Stimulated activated naive CD8-positive, alpha-beta T cell treated with anti-CD3 and anti-CD28 coated beads, Interleukin-15, Interleukin-2, amounts not matched to agents 100 ng/mL and 50 ng/mL, for 24 hours (primary cell): ENCODE results near the gene MRPS18A.

Source experiments
- H3K27ac Mint-ChIP-seq: one replicate; pipeline ENCODE4 v1.8.0; 2021; ENCODE audit warnings: mild to moderate bottlenecking, mixed read lengths
- H3K27me3 Mint-ChIP-seq: one replicate; pipeline ENCODE4 v1.8.0; 2021; ENCODE audit warnings: mixed read lengths
- H3K36me3 Mint-ChIP-seq: one replicate; pipeline ENCODE4 v1.8.0; 2021; ENCODE audit warnings: low read depth, mixed read lengths
- H3K4me1 Mint-ChIP-seq: one replicate; pipeline ENCODE4 v1.8.0; 2021; ENCODE audit warnings: low read depth, mixed read lengths
- H3K4me3 Mint-ChIP-seq: one replicate; pipeline ENCODE4 v1.8.0; 2021; ENCODE audit warnings: mild to moderate bottlenecking, mixed read lengths
- H3K9me3 Mint-ChIP-seq: one replicate; pipeline ENCODE4 v1.8.0; 2021; ENCODE audit warnings: mixed read lengths

The MRPS18A gene

DNA sequence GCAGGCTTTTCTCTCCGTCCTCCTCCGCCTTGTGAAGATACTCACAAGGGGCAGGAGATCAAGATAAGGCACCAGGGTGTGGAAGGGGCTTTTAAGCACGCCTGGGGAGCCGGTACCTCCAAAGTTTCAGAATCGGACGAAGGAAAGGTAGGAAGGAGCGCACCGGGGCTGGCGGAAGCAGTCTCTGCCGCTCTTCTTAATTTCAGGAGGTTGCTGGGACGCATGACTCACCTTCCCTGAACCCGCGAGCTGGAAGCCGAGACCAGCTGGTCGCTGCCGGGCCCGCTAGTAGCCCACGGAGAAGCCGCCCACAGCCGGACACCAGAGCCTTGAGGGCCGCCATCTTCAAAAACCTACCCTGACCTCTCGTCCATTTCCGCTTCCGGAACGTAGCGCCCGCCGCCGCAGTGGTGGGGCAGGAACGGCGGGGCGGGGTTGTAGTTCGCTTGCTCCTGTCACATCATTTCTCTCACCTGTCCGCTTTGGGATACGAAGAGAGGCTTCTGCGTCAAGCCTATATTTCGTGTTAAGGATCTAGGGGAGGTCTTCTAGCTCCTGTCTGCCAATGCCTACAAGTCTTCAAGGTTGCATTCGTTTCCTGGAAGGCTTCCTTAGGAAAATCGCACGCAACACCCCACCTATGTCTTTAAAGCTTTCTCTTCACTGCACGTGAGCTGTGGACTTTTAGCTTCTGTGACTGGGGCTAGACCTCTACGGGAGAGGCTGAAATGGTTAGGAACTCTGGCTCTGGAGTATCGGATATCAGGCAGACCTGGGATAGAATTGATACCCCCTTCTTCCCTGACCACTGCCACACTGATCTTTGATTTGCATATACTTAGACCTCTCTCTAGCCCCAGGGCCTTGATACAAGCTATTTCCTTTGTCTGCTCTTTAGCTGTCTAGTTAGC lies at the start of gene MRPS18A:
Gene MRPS18A, minus strand, starts transcription at position 355 of the 911 bp plus-strand sequence. Its CDS starts 12 bp downstream, at position 343.
- peaks cover 48% of the 10 kb centered on the region for H3K4me1 Mint-ChIP-seq
- peak within 1 kb of the TSS; percentile 90 for H3K27ac Mint-ChIP-seq
- H3K4me3 Mint-ChIP-seq, result peak within 1 kb of the TSS; percentile 94
- H3K9me3 Mint-ChIP-seq, result no peaks in the 10 kb centered on the region
- peaks cover 15% of the 10 kb centered on the region for H3K36me3 Mint-ChIP-seq
- H3K27me3 Mint-ChIP-seq, result peaks cover 4% of the 10 kb centered on the region

DNA sequence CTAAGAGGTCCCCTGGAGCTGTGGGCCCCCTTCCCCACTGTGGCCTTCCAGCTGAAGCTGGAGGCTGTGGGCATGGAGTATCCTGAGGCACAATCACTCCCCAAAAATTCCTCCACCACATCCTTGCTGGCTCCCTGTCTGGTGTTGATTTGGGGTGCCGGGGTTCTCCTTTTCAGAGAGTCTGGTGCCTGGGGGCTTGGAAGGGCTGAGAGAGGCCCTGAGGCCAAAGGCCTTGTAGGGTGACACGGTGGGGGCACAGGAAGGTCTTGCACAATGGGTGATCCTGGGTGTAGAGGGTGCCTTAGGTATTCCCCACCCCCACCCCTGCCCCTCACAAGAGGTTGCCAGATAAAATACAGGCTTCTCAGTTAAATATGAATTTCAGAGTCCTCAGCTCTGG lies 49.3 kb upstream of the MRPS18A start:
- no peak overlapping the region for H3K27ac Mint-ChIP-seq

GRCh38 chr6:43736211-43736786 lies 48.7 kb upstream of the MRPS18A start:
- peaks cover 4% of the 10 kb centered on the region for H3K36me3 Mint-ChIP-seq
- peaks cover 3% of the 10 kb centered on the region for H3K9me3 Mint-ChIP-seq
- H3K4me1 Mint-ChIP-seq, result peaks cover 40% of the 10 kb centered on the region
- H3K27me3 Mint-ChIP-seq, result no peaks in the 10 kb centered on the region
- H3K27ac Mint-ChIP-seq, result peak overlapping the region; percentile 22
- no peak overlapping the region for H3K4me3 Mint-ChIP-seq

More for the DNA sequence above, 49.3 kb upstream of the MRPS18A start:
- Mint-ChIP-seq H3K4me1 (peaks cover 40% of the 10 kb centered on the region), H3K9me3 (peaks cover 3% of the 10 kb centered on the region), H3K4me3 (no peak overlapping the region), H3K36me3 (peaks cover 4% of the 10 kb centered on the region), H3K27me3 (no peaks in the 10 kb centered on the region)

- no peak overlapping the region for H3K27ac Mint-ChIP-seq
- peaks cover 4% of the 10 kb centered on the region for H3K36me3 Mint-ChIP-seq
Measured at GRCh38 chr6:43735642-43736199, 48.1 kb upstream of the MRPS18A start.

DNA sequence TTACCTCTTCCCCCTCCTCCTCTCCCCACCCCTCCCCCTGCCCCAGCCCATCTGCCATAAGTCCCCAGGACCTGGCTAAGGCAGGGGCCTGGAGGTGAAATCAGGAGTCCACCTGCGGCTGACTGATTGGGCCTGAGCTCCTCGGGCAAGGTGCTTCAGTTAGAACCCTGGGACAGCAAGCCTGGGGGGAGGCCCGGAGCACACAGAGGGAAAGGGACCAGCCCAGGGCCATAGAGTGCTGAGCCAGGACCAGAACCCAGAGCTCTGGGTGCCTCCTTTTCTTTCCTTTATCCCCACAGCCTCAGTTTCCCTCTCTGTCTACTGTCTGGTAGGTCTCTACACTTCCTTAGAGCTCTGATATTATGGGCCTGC lies 46.7 kb upstream of the MRPS18A start:
- Mint-ChIP-seq H3K27me3 (no peaks in the 10 kb centered on the region), H3K27ac (peak overlapping the region; percentile 88), H3K9me3 (peaks cover 11% of the 10 kb centered on the region), H3K4me1 (peaks cover 40% of the 10 kb centered on the region), H3K36me3 (peaks cover 4% of the 10 kb centered on the region), H3K4me3 (no peak overlapping the region)

More at GRCh38 chr6:43735642-43736199, 48.1 kb upstream of the MRPS18A start:
- H3K9me3 Mint-ChIP-seq, result peaks cover 7% of the 10 kb centered on the region
- peaks cover 40% of the 10 kb centered on the region for H3K4me1 Mint-ChIP-seq
- no peak overlapping the region for H3K4me3 Mint-ChIP-seq
- H3K27me3 Mint-ChIP-seq, result no peaks in the 10 kb centered on the region

DNA sequence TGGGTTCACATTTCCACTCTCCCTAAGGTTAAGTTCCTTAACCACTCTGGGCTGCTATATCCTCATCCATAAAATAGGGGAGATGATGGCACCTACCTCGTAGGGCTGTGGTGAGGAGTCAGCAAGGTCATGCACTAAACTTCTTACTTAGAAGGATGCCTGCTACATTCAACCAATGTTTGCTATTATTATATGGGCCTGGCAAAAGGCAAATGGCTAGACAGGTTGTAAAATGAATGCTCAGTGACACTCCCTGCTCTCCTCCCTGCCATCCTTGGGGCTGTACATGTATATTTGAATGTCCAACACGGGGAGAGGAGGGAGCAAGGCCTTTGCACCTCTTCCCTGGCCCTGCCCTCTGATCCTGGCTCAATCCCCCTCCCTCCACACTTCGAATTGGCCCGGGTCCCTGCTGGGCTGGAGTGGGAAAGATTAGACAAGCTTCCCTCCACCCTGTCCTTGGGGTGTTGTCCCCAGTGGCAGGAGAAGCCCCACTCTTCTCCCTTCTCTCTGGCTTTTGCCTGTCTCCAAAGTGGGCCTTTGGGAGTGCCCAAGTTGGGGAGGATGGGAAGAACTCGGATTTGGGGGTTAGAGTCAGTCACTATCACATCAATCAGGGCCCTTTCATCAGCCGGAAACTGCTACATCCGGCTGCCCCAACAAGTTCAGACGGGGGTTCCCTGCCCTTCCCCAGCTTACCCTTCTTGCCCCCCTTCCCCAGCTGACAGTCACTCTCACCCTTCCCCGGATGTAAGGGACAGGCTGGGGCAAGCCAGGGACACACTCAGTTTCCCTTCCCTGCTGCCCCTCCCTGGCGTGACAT lies 46.1 kb upstream of the MRPS18A start:
- H3K36me3 Mint-ChIP-seq, result peaks cover 4% of the 10 kb centered on the region
- no peaks in the 10 kb centered on the region for H3K27me3 Mint-ChIP-seq
- H3K27ac Mint-ChIP-seq, result peak overlapping the region; percentile 88
- peak overlapping the region; percentile 23 for H3K4me3 Mint-ChIP-seq
- peaks cover 40% of the 10 kb centered on the region for H3K4me1 Mint-ChIP-seq
- peaks cover 16% of the 10 kb centered on the region for H3K9me3 Mint-ChIP-seq

DNA sequence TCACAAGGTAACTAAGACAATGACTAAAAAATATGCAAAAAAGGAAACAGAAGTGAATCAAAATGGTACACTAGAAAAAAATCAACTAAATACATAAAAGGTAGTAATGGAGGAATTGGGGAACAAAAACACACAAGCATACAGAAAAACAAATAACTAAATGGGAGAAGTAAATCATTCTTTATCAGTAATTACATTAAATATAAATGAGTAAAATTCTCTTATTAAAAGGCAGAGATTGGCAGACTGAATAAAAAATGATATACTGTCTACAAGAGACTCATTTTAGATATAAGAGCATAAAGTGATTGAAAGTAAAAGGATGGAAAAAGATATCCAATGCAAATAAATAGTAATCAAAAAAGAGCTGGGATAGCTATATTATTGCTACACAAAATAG lies 43.0 kb upstream of the MRPS18A start:
- Mint-ChIP-seq H3K27ac (no peak overlapping the region), H3K4me3 (no peak overlapping the region), H3K36me3 (peaks cover 4% of the 10 kb centered on the region), H3K27me3 (no peaks in the 10 kb centered on the region), H3K4me1 (peaks cover 49% of the 10 kb centered on the region), H3K9me3 (peaks cover 16% of the 10 kb centered on the region)

DNA sequence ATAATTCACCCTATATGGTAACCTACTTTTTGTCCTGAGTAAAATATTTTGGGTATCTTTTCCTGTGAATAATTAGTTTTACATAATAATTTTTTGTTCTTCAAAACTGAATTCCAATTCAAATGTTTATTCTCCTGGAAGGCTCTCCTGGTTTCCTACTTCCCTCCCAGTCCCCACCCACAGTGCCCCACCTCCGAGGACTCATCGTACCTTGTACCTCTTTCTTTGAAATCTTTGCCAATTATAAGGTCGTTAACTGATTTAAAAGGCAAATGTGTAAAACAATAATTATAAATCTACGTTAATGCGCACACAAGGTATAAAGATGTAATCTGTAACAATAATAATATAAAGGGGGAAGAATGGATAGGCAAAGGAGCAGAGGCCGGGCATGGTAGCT lies 41.9 kb upstream of the MRPS18A start:
- peaks cover 4% of the 10 kb centered on the region for H3K36me3 Mint-ChIP-seq
- no peak overlapping the region for H3K4me3 Mint-ChIP-seq
- H3K27me3 Mint-ChIP-seq, result no peaks in the 10 kb centered on the region
- H3K27ac Mint-ChIP-seq, result no peak overlapping the region
- H3K4me1 Mint-ChIP-seq, result peaks cover 52% of the 10 kb centered on the region
- H3K9me3 Mint-ChIP-seq, result peaks cover 16% of the 10 kb centered on the region

GRCh38 chr6:43728586-43728985 lies 41.0 kb upstream of the MRPS18A start:
- Mint-ChIP-seq H3K9me3 (peaks cover 16% of the 10 kb centered on the region), H3K4me3 (no peak overlapping the region), H3K4me1 (peaks cover 53% of the 10 kb centered on the region)

GRCh38 chr6:43727634-43728033 lies 40.0 kb upstream of the MRPS18A start:
- no peak overlapping the region for H3K4me3 Mint-ChIP-seq
- peaks cover 12% of the 10 kb centered on the region for H3K9me3 Mint-ChIP-seq
- H3K36me3 Mint-ChIP-seq, result no peaks in the 10 kb centered on the region
- peaks cover 49% of the 10 kb centered on the region for H3K4me1 Mint-ChIP-seq
- no peak overlapping the region for H3K27ac Mint-ChIP-seq
- H3K27me3 Mint-ChIP-seq, result no peaks in the 10 kb centered on the region

More at GRCh38 chr6:43728586-43728985, 41.0 kb upstream of the MRPS18A start:
- no peak overlapping the region for H3K27ac Mint-ChIP-seq
- peaks cover 4% of the 10 kb centered on the region for H3K36me3 Mint-ChIP-seq
- no peaks in the 10 kb centered on the region for H3K27me3 Mint-ChIP-seq

GRCh38 chr6:43725643-43726580 lies 38.3 kb upstream of the MRPS18A start:
- peaks cover 10% of the 10 kb centered on the region for H3K9me3 Mint-ChIP-seq
- H3K4me1 Mint-ChIP-seq, result peaks cover 43% of the 10 kb centered on the region
- H3K27ac Mint-ChIP-seq, result peak overlapping the region; percentile 73
- H3K36me3 Mint-ChIP-seq, result no peaks in the 10 kb centered on the region
- peak overlapping the region; percentile 38 for H3K4me3 Mint-ChIP-seq
- H3K27me3 Mint-ChIP-seq, result no peaks in the 10 kb centered on the region

- Mint-ChIP-seq H3K9me3 (peaks cover 5% of the 10 kb centered on the region), H3K27me3 (no peaks in the 10 kb centered on the region), H3K27ac (peak overlapping the region; percentile 73), H3K4me3 (peak overlapping the region; percentile 38), H3K36me3 (no peaks in the 10 kb centered on the region), H3K4me1 (peaks cover 43% of the 10 kb centered on the region)
Measured at GRCh38 chr6:43724914-43725642, 37.5 kb upstream of the MRPS18A start.

DNA sequence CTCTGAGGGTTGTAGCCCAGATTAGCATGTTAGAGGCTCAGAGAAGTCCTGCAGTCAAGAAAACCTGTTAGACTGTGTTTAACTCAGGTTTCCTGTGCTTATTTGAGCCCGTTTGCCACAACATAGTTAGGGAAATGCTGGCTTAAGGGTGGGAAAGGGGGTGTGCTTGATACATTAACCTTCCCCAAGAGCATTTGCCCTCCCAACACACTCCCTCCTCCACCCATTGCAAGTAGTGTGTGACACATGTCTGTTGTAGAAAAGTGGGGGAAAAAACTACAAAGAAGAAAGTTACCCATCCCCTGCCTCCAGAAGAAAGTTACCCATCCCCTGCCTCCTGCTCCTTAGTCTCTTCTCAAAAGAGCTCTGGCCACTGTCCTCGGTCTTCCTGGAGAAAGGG lies 36.8 kb upstream of the MRPS18A start:
- H3K4me1 Mint-ChIP-seq, result peaks cover 43% of the 10 kb centered on the region
- peak overlapping the region; percentile 30 for H3K4me3 Mint-ChIP-seq
- no peaks in the 10 kb centered on the region for H3K36me3 Mint-ChIP-seq
- peaks cover 5% of the 10 kb centered on the region for H3K9me3 Mint-ChIP-seq
- peak overlapping the region; percentile 73 for H3K27ac Mint-ChIP-seq
- no peaks in the 10 kb centered on the region for H3K27me3 Mint-ChIP-seq
